Liver (tissue), 9 donors: ENCODE measurements around the gene MN1. TPM values are rescaled to one million over a fixed set of nuclear protein-coding genes. Genes with fewer than 3 reads are reported as not detected.
A peak's percentile ranks its signal among the peaks of the same experiment; 100 is the strongest.

ENCODE experiments used
- DNase-seq: peaks from one replicate; pipeline ENCODE4 v3.0.0-alpha.2; 2017; ENCODE audit warnings: low spot score
- H3K27ac ChIP-seq, 2 donors: one replicate each; pipeline ENCODE4 v1.7.0; 2013; ENCODE audit warnings: inconsistent platforms in 2 of 2, low read length in 2 of 2, control low read depth in 1 of 2, low read depth in 1 of 2, mild to moderate bottlenecking in 1 of 2
- H3K27me3 ChIP-seq, 4 donors: one replicate each; pipeline versions ENCODE4 v1.6.1 to v1.7.0; 2013; ENCODE audit warnings: low read length in 3 of 4, inconsistent platforms in 1 of 4, mild to moderate bottlenecking in 1 of 4, moderate library complexity in 1 of 4; ENCODE audit not compliant: control insufficient read depth in 4 of 4, insufficient read depth in 4 of 4
- H3K36me3 ChIP-seq, 4 donors: one replicate each; pipeline versions ENCODE4 v1.6.1 to v1.7.0; 2013; ENCODE audit warnings: low read length in 3 of 4, mild to moderate bottlenecking in 3 of 4, low read depth in 1 of 4, moderate library complexity in 1 of 4; ENCODE audit not compliant: control insufficient read depth in 4 of 4, insufficient read depth in 3 of 4
- H3K4me1 ChIP-seq, 4 donors: one replicate each; pipeline versions ENCODE4 v1.6.1 to v1.7.0; 2013; ENCODE audit warnings: low read length in 3 of 4, mild to moderate bottlenecking in 3 of 4, moderate library complexity in 1 of 4; ENCODE audit not compliant: control insufficient read depth in 4 of 4, insufficient read depth in 4 of 4
- H3K4me3 ChIP-seq, 3 donors: one replicate each; pipeline versions ENCODE4 v1.6.1 to v1.7.0; 2013; ENCODE audit warnings: low read length in 3 of 3, control low read depth in 1 of 3, low read depth in 1 of 3, mild to moderate bottlenecking in 1 of 3
- H3K9ac ChIP-seq, 2 donors: one replicate each; pipeline ENCODE4 v1.7.0; 2013; ENCODE audit warnings: low read length in 2 of 2, mild to moderate bottlenecking in 2 of 2, moderate library complexity in 2 of 2, control low read depth in 1 of 2, low read depth in 1 of 2
- H3K9me3 ChIP-seq, 4 donors: one replicate each; pipeline versions ENCODE4 v1.6.1 to v1.7.0; 2013; ENCODE audit warnings: low read length in 3 of 4; ENCODE audit not compliant: control insufficient read depth in 4 of 4
- EGR1 ChIP-seq, 2 donors: IDR thresholded peaks; 2 replicates each; pipeline ENCODE4 v1.6.1; 2016 to 2018; ENCODE audit warnings: antibody characterized with exemption in 2 of 2, low read depth in 2 of 2
- FOXA1 ChIP-seq: IDR thresholded peaks from 2 replicates; pipeline ENCODE4 v1.6.1; 2016; ENCODE audit warnings: antibody characterized with exemption
- FOXA2 ChIP-seq: IDR thresholded peaks from 2 replicates; pipeline ENCODE4 v1.6.1; 2016; ENCODE audit warnings: antibody characterized with exemption
- GABPA ChIP-seq, 2 donors: IDR thresholded peaks in 1 of 2; conservative IDR thresholded peaks in 1 of 2; 2 replicates each; pipeline ENCODE4 v1.6.1; 2016; ENCODE audit warnings: antibody characterized with exemption in 2 of 2, mild to moderate bottlenecking in 1 of 2, moderate library complexity in 1 of 2
- HNF4A ChIP-seq, 2 donors: conservative IDR thresholded peaks; 2 replicates each; pipeline ENCODE4 v1.6.1; 2016; ENCODE audit warnings: antibody characterized with exemption in 2 of 2, mild to moderate bottlenecking in 2 of 2
- HNF4G ChIP-seq: IDR thresholded peaks from 2 replicates; pipeline ENCODE4 v1.6.1; 2016; ENCODE audit warnings: antibody characterized with exemption
- JUND ChIP-seq, 2 donors: IDR thresholded peaks; 2 replicates each; pipeline ENCODE4 v1.6.1; 2016; ENCODE audit warnings: antibody characterized with exemption in 2 of 2
- NR2F2 ChIP-seq: IDR thresholded peaks from 2 replicates; pipeline ENCODE4 v1.6.1; 2016; ENCODE audit warnings: antibody characterized with exemption
- RAD21 ChIP-seq, 2 donors: IDR thresholded peaks; 2 replicates each; pipeline ENCODE4 v1.6.1; 2016; ENCODE audit warnings: antibody characterized with exemption in 2 of 2, mild to moderate bottlenecking in 2 of 2
- RXRA ChIP-seq, 2 donors: IDR thresholded peaks; 2 replicates each; pipeline ENCODE4 v1.6.1; 2017 to 2018; ENCODE audit warnings: antibody characterized with exemption in 2 of 2, mild to moderate bottlenecking in 1 of 2
- SP1 ChIP-seq: IDR thresholded peaks from 2 replicates; pipeline ENCODE4 v1.6.1; 2018; ENCODE audit warnings: antibody characterized with exemption, mild to moderate bottlenecking
- TAF1 ChIP-seq: conservative IDR thresholded peaks from 2 replicates; pipeline ENCODE4 v1.6.1; 2016; ENCODE audit warnings: antibody characterized with exemption, mild to moderate bottlenecking
- YY1 ChIP-seq: IDR thresholded peaks from 2 replicates; pipeline ENCODE4 v1.6.1; 2016; ENCODE audit warnings: antibody characterized with exemption, mild to moderate bottlenecking
- WGBS: extraction: QIAGEN DNeasy Blood & Tissue Kit; methylation state at CpG from one replicate; pipeline ENCODE4 v1.1.7; 2013; 5-methylcytosine and 5-hydroxymethylcytosine counted together
- polyA plus RNA-seq, 2 donors: library from polyadenylated mRNA; stranded (reverse) in 1 of 2; unstranded in 1 of 2; fragments of 200-250 nt in 1 of 2; fragments of >200 nt in 1 of 2; fragmentation: Nextera tagmentation in 1 of 2; extraction: Ambion mirVana in 1 of 2; gene quantifications; one replicate each; pipeline versions ENCODE4 v1.2.1 to v1.2.3, GENCODE V29; 2013 to 2015
- total RNA-seq, 2 donors: library from RNA; depleted of rRNA; stranded (reverse); fragments of >200 nt; gene quantifications; one replicate each; pipeline ENCODE4 v1.2.3, GENCODE V29; 2014
- TF ChIP-seq, protein P1 (sequence below): IDR thresholded peaks from 2 replicates; pipeline ENCODE4 v1.6.1; 2016; ENCODE audit warnings: antibody characterized with exemption, mild to moderate bottlenecking
- TF ChIP-seq, protein P2 (sequence below): IDR thresholded peaks from 2 replicates; pipeline ENCODE4 v1.6.1; 2016; ENCODE audit warnings: antibody characterized with exemption
- TF ChIP-seq, protein P3 (sequence below): IDR thresholded peaks from 2 replicates; pipeline ENCODE4 v1.6.1; 2016; ENCODE audit warnings: antibody characterized with exemption
- TF ChIP-seq, protein P4 (sequence below): fragments of 150-350 bp; IDR thresholded peaks from 2 replicates; pipeline ENCODE4 v1.5.1; 2017; ENCODE audit warnings: improper control_type of control experiment, low read depth, low read length; ENCODE audit not compliant: missing input control
- TF ChIP-seq, protein P5 (sequence below): IDR thresholded peaks from 2 replicates; pipeline ENCODE4 v1.6.1; 2016; ENCODE audit warnings: antibody characterized with exemption
- donor health status: healthy.
- donor health status: healthy.
- donor health status: healthy.
- donor health status: healthy.
- donor health status: healthy.

MN1 gene
- total and polyA plus RNA-seq, 4 donors = 0.10 to 0.33 (median 0.21) TPM

DNA sequence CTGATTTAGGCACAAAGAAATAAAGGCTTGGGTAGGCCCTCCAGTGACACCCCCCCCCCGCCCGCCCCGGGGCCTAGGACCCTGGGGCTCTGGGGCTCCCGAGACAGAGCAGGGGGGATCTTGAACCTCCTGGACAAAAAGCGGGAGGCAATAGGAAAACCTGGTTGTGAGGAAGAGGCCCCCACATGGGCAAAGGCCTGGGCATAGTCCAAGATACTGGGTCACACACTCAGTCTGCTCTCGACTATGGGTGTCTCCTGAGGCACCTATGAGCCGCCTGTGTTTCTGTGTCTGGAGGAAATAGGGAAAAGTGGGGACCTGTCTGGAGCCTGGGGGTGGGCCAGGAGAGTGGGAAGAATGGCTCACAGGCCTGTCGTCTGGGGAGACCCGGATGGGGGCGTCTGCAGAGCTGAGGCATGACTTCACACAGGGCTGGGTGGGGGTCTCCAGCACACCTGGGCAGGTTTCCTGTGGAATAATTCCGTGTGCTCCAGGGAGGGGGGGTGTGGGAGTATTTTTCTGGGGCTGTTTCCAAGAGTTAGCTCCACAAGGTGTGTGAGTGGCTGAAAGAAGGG, 2.4 kb upstream of the MN1 start:
- Histone ChIP-seq H3K27me3 (no peaks in the 10 kb centered on the region), H3K9ac (no peak overlapping the region), H3K27ac (no peak overlapping the region), H3K4me1 (peaks cover 13 to 38% (median 24%) of the 10 kb centered on the region in 4 donors), H3K36me3 (no peaks in the 10 kb centered on the region), H3K9me3 (no peaks in the 10 kb centered on the region), H3K4me3 (no peak overlapping the region)
- DNase-seq = no peak
- WGBS = 73% methylated on average over 11 of the region's 11 CpGs
- TF ChIP-seq NR2F2 (no peak), FOXA2 (no peak), RXRA (IDR thresholded peaks at IDR 0.05) (no peak), JUND (IDR thresholded peaks at IDR 0.05) (no peak), GABPA (IDR thresholded peaks at IDR 0.05 in 1 of 2, conservative IDR thresholded peaks at IDR 0.05 in 1 of 2) (no peak), RAD21 (IDR thresholded peaks at IDR 0.05) (no peak), EGR1 (IDR thresholded peaks at IDR 0.05; ENCODE audit: low read depth in 2 of 2) (no peak)
- TF ChIP-seq, protein P1, sequence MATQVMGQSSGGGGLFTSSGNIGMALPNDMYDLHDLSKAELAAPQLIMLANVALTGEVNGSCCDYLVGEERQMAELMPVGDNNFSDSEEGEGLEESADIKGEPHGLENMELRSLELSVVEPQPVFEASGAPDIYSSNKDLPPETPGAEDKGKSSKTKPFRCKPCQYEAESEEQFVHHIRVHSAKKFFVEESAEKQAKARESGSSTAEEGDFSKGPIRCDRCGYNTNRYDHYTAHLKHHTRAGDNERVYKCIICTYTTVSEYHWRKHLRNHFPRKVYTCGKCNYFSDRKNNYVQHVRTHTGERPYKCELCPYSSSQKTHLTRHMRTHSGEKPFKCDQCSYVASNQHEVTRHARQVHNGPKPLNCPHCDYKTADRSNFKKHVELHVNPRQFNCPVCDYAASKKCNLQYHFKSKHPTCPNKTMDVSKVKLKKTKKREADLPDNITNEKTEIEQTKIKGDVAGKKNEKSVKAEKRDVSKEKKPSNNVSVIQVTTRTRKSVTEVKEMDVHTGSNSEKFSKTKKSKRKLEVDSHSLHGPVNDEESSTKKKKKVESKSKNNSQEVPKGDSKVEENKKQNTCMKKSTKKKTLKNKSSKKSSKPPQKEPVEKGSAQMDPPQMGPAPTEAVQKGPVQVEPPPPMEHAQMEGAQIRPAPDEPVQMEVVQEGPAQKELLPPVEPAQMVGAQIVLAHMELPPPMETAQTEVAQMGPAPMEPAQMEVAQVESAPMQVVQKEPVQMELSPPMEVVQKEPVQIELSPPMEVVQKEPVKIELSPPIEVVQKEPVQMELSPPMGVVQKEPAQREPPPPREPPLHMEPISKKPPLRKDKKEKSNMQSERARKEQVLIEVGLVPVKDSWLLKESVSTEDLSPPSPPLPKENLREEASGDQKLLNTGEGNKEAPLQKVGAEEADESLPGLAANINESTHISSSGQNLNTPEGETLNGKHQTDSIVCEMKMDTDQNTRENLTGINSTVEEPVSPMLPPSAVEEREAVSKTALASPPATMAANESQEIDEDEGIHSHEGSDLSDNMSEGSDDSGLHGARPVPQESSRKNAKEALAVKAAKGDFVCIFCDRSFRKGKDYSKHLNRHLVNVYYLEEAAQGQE = no peak
- TF ChIP-seq, protein P2, sequence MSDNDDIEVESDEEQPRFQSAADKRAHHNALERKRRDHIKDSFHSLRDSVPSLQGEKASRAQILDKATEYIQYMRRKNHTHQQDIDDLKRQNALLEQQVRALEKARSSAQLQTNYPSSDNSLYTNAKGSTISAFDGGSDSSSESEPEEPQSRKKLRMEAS = no peak

DNA sequence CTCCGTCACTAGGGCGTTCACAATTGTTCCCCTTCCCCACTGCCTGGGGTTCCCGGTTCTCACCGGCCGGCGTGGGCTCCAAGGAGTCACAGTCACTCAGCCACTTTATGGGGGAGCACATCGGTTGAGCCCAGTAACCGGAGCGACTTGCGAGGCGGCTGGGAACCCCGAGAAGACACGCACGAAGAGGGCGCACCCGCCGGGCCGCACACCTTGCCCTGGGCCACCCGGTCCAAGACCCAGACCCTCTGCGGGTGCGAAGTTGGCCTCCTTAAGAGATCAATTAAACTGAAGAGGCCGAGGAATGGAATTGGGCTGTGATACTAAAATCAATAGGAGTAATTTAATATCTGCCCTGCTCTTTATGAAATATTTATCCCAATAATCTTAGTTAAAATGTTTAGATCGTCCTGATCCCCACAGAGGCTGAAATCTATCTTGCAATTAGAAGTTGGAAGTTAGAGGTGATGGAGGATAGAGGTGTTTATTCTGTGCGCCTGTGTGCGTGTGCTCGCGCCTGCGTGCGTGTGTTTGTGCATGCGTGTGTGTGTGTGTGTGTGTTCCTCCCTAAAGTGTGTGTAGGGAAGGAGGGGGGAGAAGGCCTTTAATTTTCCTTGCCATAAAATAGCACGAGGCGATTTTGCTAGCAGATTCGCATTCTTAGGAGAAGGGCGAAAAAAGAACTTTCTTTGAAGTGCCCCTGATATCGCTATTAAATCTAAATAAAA, 954 bp upstream of the MN1 start:
- Histone ChIP-seq H3K9me3 (no peaks in the 10 kb centered on the region), H3K4me1 (peaks cover 21 to 51% (median 24%) of the 10 kb centered on the region in 4 donors), H3K27me3 (peaks cover 0 to 5% (median 0%) of the 10 kb centered on the region in 4 donors), H3K36me3 (no peaks in the 10 kb centered on the region), H3K27ac (no peak overlapping the region), H3K9ac (no peak overlapping the region), H3K4me3 (peak overlapping the region; percentile 27 to 75 (median 56))
- no peak for DNase-seq
- 11% methylated on average over 35 of the region's 35 CpGs for WGBS
- TF ChIP-seq YY1 = no peak
- no peak for TF ChIP-seq EGR1 (IDR thresholded peaks at IDR 0.05; ENCODE audit: low read depth in 2 of 2)
- TF ChIP-seq FOXA1 = no peak
- no peak for TF ChIP-seq FOXA2
- TF ChIP-seq, protein P3, sequence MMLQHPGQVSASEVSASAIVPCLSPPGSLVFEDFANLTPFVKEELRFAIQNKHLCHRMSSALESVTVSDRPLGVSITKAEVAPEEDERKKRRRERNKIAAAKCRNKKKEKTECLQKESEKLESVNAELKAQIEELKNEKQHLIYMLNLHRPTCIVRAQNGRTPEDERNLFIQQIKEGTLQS = no peak
- TF ChIP-seq NR2F2 = no peak
- TF ChIP-seq, protein P2 = no peak
- TF ChIP-seq TAF1 = no peak
- TF ChIP-seq JUND (IDR thresholded peaks at IDR 0.05) = no peak
- TF ChIP-seq, protein P1 = no peak
- TF ChIP-seq, protein P4, sequence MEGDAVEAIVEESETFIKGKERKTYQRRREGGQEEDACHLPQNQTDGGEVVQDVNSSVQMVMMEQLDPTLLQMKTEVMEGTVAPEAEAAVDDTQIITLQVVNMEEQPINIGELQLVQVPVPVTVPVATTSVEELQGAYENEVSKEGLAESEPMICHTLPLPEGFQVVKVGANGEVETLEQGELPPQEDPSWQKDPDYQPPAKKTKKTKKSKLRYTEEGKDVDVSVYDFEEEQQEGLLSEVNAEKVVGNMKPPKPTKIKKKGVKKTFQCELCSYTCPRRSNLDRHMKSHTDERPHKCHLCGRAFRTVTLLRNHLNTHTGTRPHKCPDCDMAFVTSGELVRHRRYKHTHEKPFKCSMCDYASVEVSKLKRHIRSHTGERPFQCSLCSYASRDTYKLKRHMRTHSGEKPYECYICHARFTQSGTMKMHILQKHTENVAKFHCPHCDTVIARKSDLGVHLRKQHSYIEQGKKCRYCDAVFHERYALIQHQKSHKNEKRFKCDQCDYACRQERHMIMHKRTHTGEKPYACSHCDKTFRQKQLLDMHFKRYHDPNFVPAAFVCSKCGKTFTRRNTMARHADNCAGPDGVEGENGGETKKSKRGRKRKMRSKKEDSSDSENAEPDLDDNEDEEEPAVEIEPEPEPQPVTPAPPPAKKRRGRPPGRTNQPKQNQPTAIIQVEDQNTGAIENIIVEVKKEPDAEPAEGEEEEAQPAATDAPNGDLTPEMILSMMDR = no peak
- TF ChIP-seq RXRA (IDR thresholded peaks at IDR 0.05) = no peak
- TF ChIP-seq, protein P5, sequence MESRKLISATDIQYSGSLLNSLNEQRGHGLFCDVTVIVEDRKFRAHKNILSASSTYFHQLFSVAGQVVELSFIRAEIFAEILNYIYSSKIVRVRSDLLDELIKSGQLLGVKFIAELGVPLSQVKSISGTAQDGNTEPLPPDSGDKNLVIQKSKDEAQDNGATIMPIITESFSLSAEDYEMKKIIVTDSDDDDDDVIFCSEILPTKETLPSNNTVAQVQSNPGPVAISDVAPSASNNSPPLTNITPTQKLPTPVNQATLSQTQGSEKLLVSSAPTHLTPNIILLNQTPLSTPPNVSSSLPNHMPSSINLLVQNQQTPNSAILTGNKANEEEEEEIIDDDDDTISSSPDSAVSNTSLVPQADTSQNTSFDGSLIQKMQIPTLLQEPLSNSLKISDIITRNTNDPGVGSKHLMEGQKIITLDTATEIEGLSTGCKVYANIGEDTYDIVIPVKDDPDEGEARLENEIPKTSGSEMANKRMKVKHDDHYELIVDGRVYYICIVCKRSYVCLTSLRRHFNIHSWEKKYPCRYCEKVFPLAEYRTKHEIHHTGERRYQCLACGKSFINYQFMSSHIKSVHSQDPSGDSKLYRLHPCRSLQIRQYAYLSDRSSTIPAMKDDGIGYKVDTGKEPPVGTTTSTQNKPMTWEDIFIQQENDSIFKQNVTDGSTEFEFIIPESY = no peak
- TF ChIP-seq RAD21 (IDR thresholded peaks at IDR 0.05) = no peak
- TF ChIP-seq GABPA (IDR thresholded peaks at IDR 0.05 in 1 of 2, conservative IDR thresholded peaks at IDR 0.05 in 1 of 2) = no peak
- no peak for TF ChIP-seq HNF4G
- TF ChIP-seq HNF4A (conservative IDR thresholded peaks at IDR 0.05) = no peak
- no peak for TF ChIP-seq SP1
